OCI-LY7 (cell line): Measurements from ENCODE around the gene PSTK.

ENCODE experiments used
- CTCF ChIP-seq: fragments of 200-600 bp; sonication (generic); conservative IDR thresholded peaks from 2 replicates; pipeline ENCODE4 v1.5.1; 2014; ENCODE audit warnings: mild to moderate bottlenecking, antibody characterized with exemption, low read length, moderate library complexity, mixed read lengths
- EZH2phosphoT487 ChIP-seq: fragments of 200-600 bp; sonication (generic); IDR thresholded peaks from 2 replicates; pipeline ENCODE4 v1.6.1; 2018; ENCODE audit warnings: low read depth, borderline replicate concordance, mild to moderate bottlenecking, mixed run types, antibody characterized with exemption, low read length, moderate library complexity, mixed read lengths

GRCh38 chr10:123026302-123026701, 46.1 kb downstream of the PSTK start:
- no peak for TF ChIP-seq CTCF
- no peak for TF ChIP-seq EZH2phosphoT487
